CD4-positive, alpha-beta T cell (primary cell): Measurements from ENCODE around the gene GPR137C. TPM values are rescaled to one million over a fixed set of nuclear protein-coding genes. Genes with fewer than 3 reads are reported as not detected.

Experiments used
- ATAC-seq: fragments of 200-7000 bp; cut with Tn5 transposase; one replicate; pipeline ENCODE4 v1.10.0; 2022; ENCODE audit warnings: mild to moderate bottlenecking; ENCODE audit not compliant: poor library complexity
- CTCF ChIA-PET: fragments of 350-600 bp; sonication (Branson Sonifier 250); formaldehyde crosslinking; loops from one replicate; lab custom pipeline; 2021; ENCODE audit warnings: antibody characterized with exemption, inconsistent platforms; lab: Charles Lee
- POLR2A ChIA-PET: fragments of 350-600 bp; sonication (Branson Sonifier 250); formaldehyde crosslinking; loops from one replicate; lab custom pipeline; 2021; ENCODE audit warnings: antibody characterized with exemption, inconsistent platforms; lab: Charles Lee
- DNase-seq, 14 experiments: peaks; one replicate each; pipeline ENCODE4 v3.0.0-alpha.2; 2013 to 2020; ENCODE audit warnings: mixed read lengths in 2 of 14
- H3K27ac ChIP-seq, 2 donors: one replicate each; pipeline versions ENCODE4 v1.5.1 to v1.7.0; 2013; ENCODE audit warnings: low read length in 2 of 2, low read depth in 1 of 2, mild to moderate bottlenecking in 1 of 2
- H3K27me3 ChIP-seq, 2 experiments: 1 replicate in 1 of 2; 2 replicates in 1 of 2; pipeline versions ENCODE4 v1.6.1 to v1.7.0; 2013; ENCODE audit warnings: low read length in 2 of 2, control low read depth in 1 of 2, mild to moderate bottlenecking in 1 of 2, moderate library complexity in 1 of 2; ENCODE audit not compliant: insufficient read depth in 2 of 2, control insufficient read depth in 1 of 2
- H3K36me3 ChIP-seq: one replicate; pipeline ENCODE4 v1.6.1; 2013; ENCODE audit warnings: low read length, control low read depth; ENCODE audit not compliant: insufficient read depth
- H3K4me1 ChIP-seq: one replicate; pipeline ENCODE4 v1.6.1; 2013; ENCODE audit warnings: low read length, control low read depth; ENCODE audit not compliant: insufficient read depth
- H3K4me3 ChIP-seq: one replicate; pipeline ENCODE4 v1.5.1; 2013; ENCODE audit warnings: mild to moderate bottlenecking, low read length, moderate library complexity
- H3K9me3 ChIP-seq, 2 experiments: 1 replicate in 1 of 2; 2 replicates in 1 of 2; pipeline versions ENCODE4 v1.6.1 to v1.7.0; 2013; ENCODE audit warnings: low read length in 2 of 2, mild to moderate bottlenecking in 2 of 2, control low read depth in 1 of 2, moderate library complexity in 1 of 2; ENCODE audit not compliant: control insufficient read depth in 1 of 2, insufficient read depth in 1 of 2
- H3K27ac Mint-ChIP-seq: one replicate; pipeline ENCODE4 v1.8.0; 2020; ENCODE audit warnings: mixed read lengths
- H3K27me3 Mint-ChIP-seq: one replicate; pipeline ENCODE4 v1.8.0; 2021; ENCODE audit warnings: mixed read lengths
- H3K36me3 Mint-ChIP-seq: one replicate; pipeline ENCODE4 v1.8.0; 2021; ENCODE audit warnings: low read depth, mixed read lengths
- H3K4me1 Mint-ChIP-seq: one replicate; pipeline ENCODE4 v1.8.0; 2021; ENCODE audit warnings: low read depth, mixed read lengths
- H3K4me3 Mint-ChIP-seq: one replicate; pipeline ENCODE4 v1.8.0; 2020; ENCODE audit warnings: mild to moderate bottlenecking, mixed read lengths
- H3K9me3 Mint-ChIP-seq: one replicate; pipeline ENCODE4 v1.8.0; 2020; ENCODE audit warnings: mixed read lengths
- CTCF ChIP-seq: fragments of 200-600 bp; IDR thresholded peaks from one replicate; pipeline ENCODE4 v1.8.0; 2022; ENCODE audit warnings: antibody characterized with exemption, mild to moderate bottlenecking
- intact Hi-C, 2 experiments: fragments of 100-400 bp; cut with DNase I in 1 of 2; cut with micrococcal nuclease in 1 of 2; formaldehyde crosslinking; loops; one replicate each; pipeline versions ENCODE4 v1.15.1 to v1.9.0; 2023 to 2025; cut with DNase I, micrococcal nuclease
- total RNA-seq, 174 experiments: library from RNA in 2 of 174; stranded (reverse) in 2 of 174; gene quantifications; one replicate each; pipeline ENCODE4 v1.2.3 and lab custom pipeline; 2021 to 2026

GPR137C gene
- total RNA-seq, 2 experiments from 2014 or later, result 0.08 to 0.19 TPM

- Mint-ChIP-seq H3K4me1 (no peaks in the 10 kb centered on the region), H3K27ac (no peak overlapping the region), H3K27me3 (no peaks in the 10 kb centered on the region), H3K36me3 (peaks cover 30% of the 10 kb centered on the region), H3K4me3 (no peak overlapping the region), H3K9me3 (no peaks in the 10 kb centered on the region)
- no peak overlapping the region for H3K4me3 ChIP-seq
- H3K36me3 ChIP-seq, result no peaks in the 10 kb centered on the region
- H3K27me3 ChIP-seq, result no peaks in the 10 kb centered on the region
- no peaks in the 10 kb centered on the region for H3K4me1 ChIP-seq
- ATAC-seq (no peak), DNase-seq (no peak)
- no peak overlapping the region for H3K27ac ChIP-seq
- intact Hi-C loops, result no loop called here
- TF ChIP-seq CTCF, result no peak
- no peaks in the 10 kb centered on the region for H3K9me3 ChIP-seq
- POLR2A ChIA-PET, result no interaction called here
- CTCF ChIA-PET, result interaction anchor here (0.9 kb wide), 1 partner anchor 10 kb away, joined by 3 read pairs; no protein-coding TSS in a partner anchor
These were observed 25.6 kb upstream of the GPR137C start for GRCh38 chr14:52527052-52527451.

DNA sequence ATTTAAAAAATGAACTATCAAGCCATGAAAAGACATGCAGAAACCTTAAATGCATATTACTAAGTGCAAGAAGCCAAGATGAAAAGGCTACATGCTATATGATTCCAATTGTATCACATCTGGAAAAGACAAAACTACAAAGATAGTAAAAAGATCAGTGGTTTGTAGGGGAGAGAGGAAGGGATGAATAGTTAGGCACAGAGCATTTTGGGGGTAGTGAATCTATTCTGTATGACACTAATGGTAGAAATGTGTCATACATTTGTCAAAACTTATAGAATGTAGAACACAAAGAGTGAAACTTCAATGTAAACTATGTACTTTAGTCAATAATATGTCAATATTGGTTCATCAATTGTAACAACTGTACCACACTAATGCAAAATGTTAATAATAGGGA lies 21.2 kb upstream of the GPR137C start:
- peaks cover 16% of the 10 kb centered on the region for H3K36me3 ChIP-seq
- Mint-ChIP-seq H3K4me1 (no peaks in the 10 kb centered on the region), H3K4me3 (no peak overlapping the region), H3K27ac (no peak overlapping the region), H3K9me3 (no peaks in the 10 kb centered on the region), H3K36me3 (peaks cover 54% of the 10 kb centered on the region), H3K27me3 (no peaks in the 10 kb centered on the region)
- no peaks in the 10 kb centered on the region for H3K4me1 ChIP-seq
- H3K9me3 ChIP-seq, result no peaks in the 10 kb centered on the region
- no peak overlapping the region for H3K27ac ChIP-seq
- intact Hi-C loops, result no loop called here
- ATAC-seq, result no peak
- TF ChIP-seq CTCF, result no peak
- DNase-seq, result no peak
- POLR2A ChIA-PET, result no interaction called here
- H3K27me3 ChIP-seq, result no peaks in the 10 kb centered on the region
- no peak overlapping the region for H3K4me3 ChIP-seq
- CTCF ChIA-PET, result no interaction called here

GRCh38 chr14:52536269-52536668 lies 16.4 kb upstream of the GPR137C start:
- Histone ChIP-seq H3K36me3 (peaks cover 24% of the 10 kb centered on the region), H3K4me1 (no peaks in the 10 kb centered on the region), H3K9me3 (no peaks in the 10 kb centered on the region), H3K27me3 (no peaks in the 10 kb centered on the region), H3K4me3 (no peak overlapping the region), H3K27ac (no peak overlapping the region)
- no peaks in the 10 kb centered on the region for H3K4me1 Mint-ChIP-seq
- no peaks in the 10 kb centered on the region for H3K27me3 Mint-ChIP-seq
- H3K9me3 Mint-ChIP-seq, result no peaks in the 10 kb centered on the region
- CTCF ChIA-PET, result interaction anchor here (0.9 kb wide), 1 partner anchor 15 kb away, joined by 3 read pairs; no protein-coding TSS in a partner anchor
- no peak overlapping the region for H3K4me3 Mint-ChIP-seq
- POLR2A ChIA-PET, result interaction anchor here (0.6 to 1.9 kb wide), 4 partner anchors 16 to 206 kb away, joined by 3 to 7 read pairs (median 3); partner anchors contain the start of genes GPR137C and TXNDC16
- H3K36me3 Mint-ChIP-seq, result peaks cover 73% of the 10 kb centered on the region
- intact Hi-C loops, result no loop called here
- no peak for TF ChIP-seq CTCF
- no peak for DNase-seq
- no peak for ATAC-seq
- H3K27ac Mint-ChIP-seq, result no peak overlapping the region
